Activated T-cell treated with anti-CD3 and anti-CD28 coated beads, Interleukin-2, amount 50 U/mL, for 24 hours (primary cell): ENCODE data around the gene CHRNB2.
"Not testable (repeated sequence)": the region's sequence is repeated elsewhere in the genome, so short reads cannot be mapped to it uniquely, and the experiment has no call there.

Source experiments
- DNase-seq: peaks from one replicate; pipeline ENCODE4 v3.0.0-alpha.2; 2020
- H3K27ac Mint-ChIP-seq: 2 replicates; pipeline ENCODE4 v1.8.0; 2020; ENCODE audit warnings: mild to moderate bottlenecking, mixed read lengths
- H3K27me3 Mint-ChIP-seq: 2 replicates; pipeline ENCODE4 v1.8.0; 2020; ENCODE audit warnings: mixed read lengths
- H3K36me3 Mint-ChIP-seq: 2 replicates; pipeline ENCODE4 v1.8.0; 2020; ENCODE audit warnings: low read depth, mixed read lengths
- H3K4me1 Mint-ChIP-seq: 2 replicates; pipeline ENCODE4 v1.8.0; 2020; ENCODE audit warnings: low read depth, mixed read lengths
- H3K4me3 Mint-ChIP-seq: 2 replicates; pipeline ENCODE4 v1.8.0; 2020; ENCODE audit warnings: mild to moderate bottlenecking, moderate library complexity, mixed read lengths
- H3K9me3 Mint-ChIP-seq: 2 replicates; pipeline ENCODE4 v1.8.0; 2020; ENCODE audit warnings: mixed read lengths

The CHRNB2 gene, protein sequence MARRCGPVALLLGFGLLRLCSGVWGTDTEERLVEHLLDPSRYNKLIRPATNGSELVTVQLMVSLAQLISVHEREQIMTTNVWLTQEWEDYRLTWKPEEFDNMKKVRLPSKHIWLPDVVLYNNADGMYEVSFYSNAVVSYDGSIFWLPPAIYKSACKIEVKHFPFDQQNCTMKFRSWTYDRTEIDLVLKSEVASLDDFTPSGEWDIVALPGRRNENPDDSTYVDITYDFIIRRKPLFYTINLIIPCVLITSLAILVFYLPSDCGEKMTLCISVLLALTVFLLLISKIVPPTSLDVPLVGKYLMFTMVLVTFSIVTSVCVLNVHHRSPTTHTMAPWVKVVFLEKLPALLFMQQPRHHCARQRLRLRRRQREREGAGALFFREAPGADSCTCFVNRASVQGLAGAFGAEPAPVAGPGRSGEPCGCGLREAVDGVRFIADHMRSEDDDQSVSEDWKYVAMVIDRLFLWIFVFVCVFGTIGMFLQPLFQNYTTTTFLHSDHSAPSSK

DNA sequence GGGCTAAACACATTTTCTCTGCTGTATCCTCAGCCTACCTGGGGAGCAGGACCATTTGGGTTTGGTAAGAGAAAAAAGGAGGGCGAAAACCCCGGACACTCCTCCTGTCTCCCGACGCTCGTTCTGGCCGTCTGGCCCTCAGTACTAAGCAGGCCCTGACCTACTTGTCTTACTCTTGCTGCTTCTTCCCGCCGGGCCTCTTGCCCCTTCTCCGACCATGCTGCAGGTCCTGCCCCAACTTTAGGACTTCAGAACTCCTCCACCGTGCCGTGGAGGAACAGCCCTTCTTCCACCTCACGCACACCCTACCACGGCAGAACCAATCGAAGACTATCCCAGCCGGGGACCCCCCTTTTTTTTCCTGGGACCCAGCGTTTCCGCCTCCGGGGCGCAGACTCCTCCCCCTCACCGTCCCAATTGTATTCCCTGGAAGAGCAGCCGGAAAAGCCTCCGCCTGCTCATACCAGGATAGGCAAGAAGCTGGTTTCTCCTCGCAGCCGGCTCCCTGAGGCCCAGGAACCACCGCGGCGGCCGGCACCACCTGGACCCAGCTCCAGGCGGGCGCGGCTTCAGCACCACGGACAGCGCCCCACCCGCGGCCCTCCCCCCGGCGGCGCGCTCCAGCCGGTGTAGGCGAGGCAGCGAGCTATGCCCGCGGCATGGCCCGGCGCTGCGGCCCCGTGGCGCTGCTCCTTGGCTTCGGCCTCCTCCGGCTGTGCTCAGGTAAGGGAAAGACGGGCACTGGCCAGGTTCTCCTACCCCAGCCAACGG is at the start of gene CHRNB2:
TSS of gene CHRNB2 (plus strand) at position 393 of the 771 bp plus-strand sequence. CDS start at position 660, 267 bp downstream.
- Mint-ChIP-seq H3K9me3 (no peaks in the 10 kb centered on the region), H3K27me3 (peaks cover 34% of the 10 kb centered on the region), H3K4me3 (peak within 1 kb of the TSS; percentile 37), H3K36me3 (no peaks in the 10 kb centered on the region), H3K27ac (no peak within 1 kb of the TSS), H3K4me1 (peaks cover 8% of the 10 kb centered on the region)
- DNase-seq, result peak; percentile 82

DNA sequence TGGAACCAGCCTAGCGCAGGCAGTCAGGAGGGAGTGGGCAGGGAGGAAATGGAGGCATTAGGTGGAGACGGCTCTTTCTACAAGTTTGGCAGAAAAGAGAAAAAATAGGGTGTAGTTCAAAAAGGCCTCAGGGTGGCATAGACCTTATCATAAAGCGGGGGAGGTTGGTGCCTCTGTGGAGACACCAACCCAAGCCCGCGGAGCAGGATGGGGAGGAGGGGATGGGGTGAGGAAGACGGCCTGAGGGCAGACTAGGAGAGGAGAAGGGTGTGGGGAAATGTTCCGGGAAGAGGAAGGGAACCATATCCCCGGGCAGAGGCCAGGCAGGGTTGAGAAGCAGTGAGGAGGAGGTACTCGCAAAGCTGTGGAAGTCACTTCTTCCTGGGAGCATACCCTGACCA is 48.0 kb upstream of the CHRNB2 start:
- Mint-ChIP-seq H3K27me3 (peaks cover 7% of the 10 kb centered on the region), H3K27ac (no peak overlapping the region), H3K9me3 (no peaks in the 10 kb centered on the region), H3K4me3 (no peak overlapping the region), H3K36me3 (no peaks in the 10 kb centered on the region), H3K4me1 (peaks cover 3% of the 10 kb centered on the region)
- no peak for DNase-seq

DNA sequence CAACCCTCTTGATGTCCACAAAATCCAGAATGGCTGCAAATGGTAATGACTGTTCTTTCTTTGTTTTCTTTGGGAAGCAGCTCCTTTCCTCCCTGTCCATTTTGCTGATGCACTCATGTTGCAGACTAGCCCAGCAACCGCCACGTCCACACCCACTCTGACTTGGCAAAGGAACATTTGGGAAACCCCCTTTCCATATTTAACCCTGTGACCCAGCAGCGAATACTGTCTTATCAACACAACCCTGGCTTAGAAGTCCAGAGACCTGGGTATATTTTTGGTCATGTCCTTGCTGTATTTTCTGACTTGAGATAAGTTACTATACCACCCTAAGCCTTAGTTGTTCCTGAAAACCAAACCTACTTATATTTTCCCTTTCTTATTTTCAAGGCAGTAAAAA is 47.2 kb upstream of the CHRNB2 start:
- Mint-ChIP-seq H3K4me1 (peaks cover 3% of the 10 kb centered on the region), H3K4me3 (no peak overlapping the region), H3K27me3 (peaks cover 7% of the 10 kb centered on the region), H3K27ac (no peak overlapping the region), H3K9me3 (no peaks in the 10 kb centered on the region), H3K36me3 (no peaks in the 10 kb centered on the region)
- no peak for DNase-seq

GRCh38 chr1:154521695-154522094 is 45.9 kb upstream of the CHRNB2 start:
- H3K27me3 Mint-ChIP-seq, result peaks cover 7% of the 10 kb centered on the region
- peaks cover 3% of the 10 kb centered on the region for H3K4me1 Mint-ChIP-seq
- H3K36me3 Mint-ChIP-seq, result no peaks in the 10 kb centered on the region
- no peak overlapping the region for H3K4me3 Mint-ChIP-seq
- no peak for DNase-seq
- H3K9me3 Mint-ChIP-seq, result no peaks in the 10 kb centered on the region
- no peak overlapping the region for H3K27ac Mint-ChIP-seq

- Mint-ChIP-seq H3K27me3 (peaks cover 3% of the 10 kb centered on the region), H3K4me3 (no peak overlapping the region), H3K36me3 (no peaks in the 10 kb centered on the region), H3K9me3 (no peaks in the 10 kb centered on the region), H3K27ac (no peak overlapping the region), H3K4me1 (peaks cover 3% of the 10 kb centered on the region)
- no peak for DNase-seq
Observed at GRCh38 chr1:154524881-154525280, 42.7 kb upstream of the CHRNB2 start.

GRCh38 chr1:154527192-154527591 is 40.4 kb upstream of the CHRNB2 start:
- Mint-ChIP-seq H3K36me3 (no peaks in the 10 kb centered on the region), H3K9me3 (no peaks in the 10 kb centered on the region), H3K27me3 (peaks cover 3% of the 10 kb centered on the region), H3K4me1 (no peaks in the 10 kb centered on the region), H3K27ac (no peak overlapping the region), H3K4me3 (no peak overlapping the region)
- no peak for DNase-seq

- Mint-ChIP-seq H3K4me3 (no peak overlapping the region), H3K36me3 (no peaks in the 10 kb centered on the region), H3K27ac (no peak overlapping the region), H3K9me3 (no peaks in the 10 kb centered on the region), H3K4me1 (no peaks in the 10 kb centered on the region), H3K27me3 (peaks cover 2% of the 10 kb centered on the region)
- DNase-seq, result no peak
Observed at GRCh38 chr1:154529308-154529707, 38.3 kb upstream of the CHRNB2 start.

DNA sequence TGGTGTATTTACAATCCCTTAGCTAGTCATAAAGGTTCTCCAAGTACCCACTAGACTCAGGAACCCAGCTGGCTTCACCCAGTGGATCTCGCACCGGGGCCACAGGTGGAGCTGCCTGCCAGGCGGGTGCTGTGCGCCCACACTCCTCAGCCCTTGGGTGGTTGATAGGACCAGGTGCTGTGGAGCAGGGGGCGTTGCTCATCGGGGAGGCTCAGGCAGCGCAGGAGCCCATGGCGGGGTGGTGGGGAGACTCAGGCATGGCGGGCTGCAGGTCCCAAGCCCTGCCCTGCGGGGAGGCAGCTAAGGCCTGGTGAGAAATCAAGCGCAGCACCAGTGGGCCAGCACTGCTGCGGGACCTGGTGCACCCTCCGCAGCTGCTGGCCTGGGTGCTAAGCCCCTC is 35.6 kb upstream of the CHRNB2 start:
- H3K9me3 Mint-ChIP-seq, H3K27ac Mint-ChIP-seq, DNase-seq, H3K4me3 Mint-ChIP-seq, H3K27me3 Mint-ChIP-seq, H3K4me1 Mint-ChIP-seq, H3K36me3 Mint-ChIP-seq: not testable (repeated sequence)

- Mint-ChIP-seq H3K9me3 (no peaks in the 10 kb centered on the region), H3K27ac (no peak overlapping the region), H3K36me3 (no peaks in the 10 kb centered on the region), H3K27me3 (peaks cover 5% of the 10 kb centered on the region), H3K4me3 (no peak overlapping the region), H3K4me1 (no peaks in the 10 kb centered on the region)
- DNase-seq, result no peak
Observed at GRCh38 chr1:154533952-154534844, 33.4 kb upstream of the CHRNB2 start.

GRCh38 chr1:154536570-154536969 is 31.0 kb upstream of the CHRNB2 start:
- Mint-ChIP-seq H3K9me3 (no peaks in the 10 kb centered on the region), H3K4me1 (no peaks in the 10 kb centered on the region), H3K4me3 (no peak overlapping the region), H3K36me3 (no peaks in the 10 kb centered on the region), H3K27me3 (peaks cover 5% of the 10 kb centered on the region), H3K27ac (no peak overlapping the region)
- DNase-seq, result no peak

GRCh38 chr1:154539486-154540483 is 27.8 kb upstream of the CHRNB2 start:
- H3K4me1 Mint-ChIP-seq, result no peaks in the 10 kb centered on the region
- no peak overlapping the region for H3K4me3 Mint-ChIP-seq
- H3K27me3 Mint-ChIP-seq, result peaks cover 3% of the 10 kb centered on the region
- DNase-seq, result no peak
- no peaks in the 10 kb centered on the region for H3K9me3 Mint-ChIP-seq
- no peaks in the 10 kb centered on the region for H3K36me3 Mint-ChIP-seq
- no peak overlapping the region for H3K27ac Mint-ChIP-seq

DNA sequence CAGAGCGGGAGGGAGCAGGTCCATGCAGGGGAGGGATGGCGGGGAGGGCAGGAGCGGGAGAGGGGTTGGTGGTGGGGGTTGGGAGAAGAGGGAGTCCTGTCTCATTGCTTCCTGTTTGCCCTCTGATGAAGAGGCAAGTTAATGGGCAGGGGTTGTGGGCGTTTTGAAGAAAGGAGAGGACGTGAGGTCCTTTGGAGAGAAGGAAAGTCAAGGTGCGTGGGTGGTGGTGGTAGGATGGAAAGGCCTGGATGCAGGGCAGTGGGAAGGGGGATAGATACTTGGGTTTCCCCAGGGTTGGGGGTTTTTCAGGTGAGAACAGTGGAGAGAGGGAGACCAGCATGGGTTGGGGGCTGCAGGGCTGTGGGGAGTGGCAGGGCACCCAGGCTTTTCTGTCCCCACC is 26.3 kb upstream of the CHRNB2 start:
- Mint-ChIP-seq H3K4me3 (no peak overlapping the region), H3K36me3 (no peaks in the 10 kb centered on the region), H3K27ac (no peak overlapping the region), H3K9me3 (no peaks in the 10 kb centered on the region), H3K4me1 (no peaks in the 10 kb centered on the region), H3K27me3 (no peaks in the 10 kb centered on the region)
- DNase-seq, result no peak

DNA sequence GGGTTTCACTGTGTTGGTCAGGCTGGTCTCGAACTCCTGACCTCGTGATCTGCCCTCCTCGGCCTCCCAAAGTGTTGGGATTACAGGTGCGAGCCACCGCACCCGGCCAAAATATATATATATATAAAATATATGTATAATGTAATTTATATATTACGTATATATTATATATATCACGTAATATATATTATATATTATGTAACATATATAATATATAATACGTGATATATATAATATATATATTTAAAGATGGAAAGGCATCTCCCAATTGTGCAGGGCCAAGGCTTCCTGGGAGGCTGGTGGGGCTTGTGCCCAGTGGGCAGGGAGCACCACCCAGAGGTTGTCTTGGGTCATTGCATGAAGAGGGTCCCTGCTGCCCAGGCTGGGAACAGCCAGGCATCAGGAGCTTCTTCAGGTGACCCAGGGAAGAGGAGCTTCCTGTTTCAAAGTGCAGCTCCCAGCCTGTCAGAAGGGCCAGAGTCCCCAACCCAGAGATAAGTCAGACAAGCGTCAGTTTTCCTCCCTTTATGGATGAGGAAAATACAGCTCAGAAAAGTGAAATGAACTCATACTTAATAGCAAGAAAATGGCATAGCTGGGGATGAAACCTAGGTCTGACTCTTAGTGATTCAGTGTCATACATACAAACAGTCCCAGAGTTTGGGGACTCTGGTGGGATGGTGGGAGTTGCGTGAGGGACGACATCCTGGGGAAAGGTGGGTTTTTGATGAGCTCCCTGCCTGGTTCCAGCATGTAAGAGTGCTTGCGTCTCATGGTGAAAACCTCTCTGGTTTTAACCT is 21.1 kb upstream of the CHRNB2 start:
- Mint-ChIP-seq H3K9me3 (no peaks in the 10 kb centered on the region), H3K27me3 (no peaks in the 10 kb centered on the region), H3K36me3 (peaks cover 34% of the 10 kb centered on the region), H3K4me1 (peaks cover 26% of the 10 kb centered on the region), H3K27ac (no peak overlapping the region), H3K4me3 (no peak overlapping the region)
- DNase-seq, result peak; percentile 68
